HG03342 (cell line): ENCODE results near the gene SV2A.
A peak's percentile ranks its signal among the peaks of the same experiment; 100 is the strongest.
"Not testable (repeated sequence)": the region's sequence is repeated elsewhere in the genome, so short reads cannot be mapped to it uniquely, and the experiment has no call there.

Experiments
- ATAC-seq: cut with Tn5 transposase; IDR thresholded peaks from one replicate; pipeline ENCODE4 v1.9.1; 2021; ENCODE audit warnings: mild to moderate bottlenecking, moderate library complexity; ENCODE audit not compliant: unreplicated experiment

SV2A gene

GRCh38 chr1:149887456-149888246 is 30.0 kb downstream of the SV2A start:
- peak; percentile 46 for ATAC-seq

- not testable (repeated sequence) for ATAC-seq
Observed at GRCh38 chr1:149887196-149887455, 30.5 kb downstream of the SV2A start.

- ATAC-seq: peak; percentile 56
Observed at GRCh38 chr1:149886396-149887195, 31.0 kb downstream of the SV2A start.

- ATAC-seq: not testable (repeated sequence)
Observed at GRCh38 chr1:149886121-149886395, 31.6 kb downstream of the SV2A start.

GRCh38 chr1:149885339-149886120 is 32.1 kb downstream of the SV2A start:
- no peak for ATAC-seq

GRCh38 chr1:149884433-149885338 is 33.0 kb downstream of the SV2A start:
- ATAC-seq: no peak

- no peak for ATAC-seq
Observed at GRCh38 chr1:149883598-149884247, 33.9 kb downstream of the SV2A start.

GRCh38 chr1:149881876-149882275 is 35.8 kb downstream of the SV2A start:
- ATAC-seq: no peak

- ATAC-seq: no peak
Observed at GRCh38 chr1:149879556-149879955, 38.1 kb downstream of the SV2A start.

- ATAC-seq: no peak
Observed at GRCh38 chr1:149877211-149877946, 40.3 kb downstream of the SV2A start.

- ATAC-seq: not testable (repeated sequence)
Observed at GRCh38 chr1:149873060-149873459, 44.6 kb downstream of the SV2A start.

GRCh38 chr1:149866887-149867286 is 50.8 kb downstream of the SV2A start:
- ATAC-seq: not testable (repeated sequence)

- peak; percentile 9 for ATAC-seq
Observed at GRCh38 chr1:149861497-149862054, 56.1 kb downstream of the SV2A start.

GRCh38 chr1:149860684-149861496 is 56.8 kb downstream of the SV2A start:
- ATAC-seq: peak; percentile 61

- not testable (repeated sequence) for ATAC-seq
Observed at GRCh38 chr1:149860271-149860670, 57.4 kb downstream of the SV2A start.
